ENCODE results near the gene DENND1A.

The DENND1A gene

DNA sequence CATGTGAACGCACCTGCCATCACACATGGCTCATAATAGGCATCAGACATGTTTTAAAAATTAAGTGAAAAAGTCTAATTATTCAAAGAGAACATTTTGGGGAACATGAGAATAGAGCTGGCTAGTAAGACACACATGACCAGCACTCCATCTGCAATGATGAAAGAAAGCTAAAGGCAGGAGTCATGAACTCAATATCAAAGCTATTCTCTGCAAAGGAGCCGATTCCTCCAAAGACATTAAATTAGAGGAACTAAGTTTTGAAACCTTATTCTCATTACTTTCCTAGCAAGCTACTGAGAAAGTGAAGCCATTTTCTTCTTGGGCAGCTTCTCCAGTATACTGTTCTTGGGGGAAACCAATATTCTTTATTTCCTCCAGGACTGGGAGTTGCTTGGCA lies 401.9 kb downstream of the DENND1A start:
- DNase-seq (ENCODE audit: low read depth): no peak

DNA sequence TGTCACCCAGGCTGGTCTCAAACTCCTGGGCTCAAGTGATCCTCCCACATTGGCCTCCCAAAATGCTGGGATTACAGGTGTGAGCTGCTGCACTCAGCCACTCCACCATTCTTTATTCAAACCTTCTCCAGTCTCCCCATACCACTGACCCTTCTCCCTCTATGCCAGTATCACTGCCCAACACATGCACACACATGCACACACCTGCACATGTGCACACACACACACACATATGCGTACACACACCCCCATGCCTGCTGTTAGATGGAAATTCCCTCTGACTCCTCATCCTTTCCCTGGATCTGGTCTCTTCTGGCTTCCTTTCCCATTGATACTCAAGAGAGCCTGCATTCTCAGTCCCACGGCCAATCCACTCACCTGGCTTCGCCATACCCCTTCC lies 404.0 kb downstream of the DENND1A start:
- DNase-seq (ENCODE audit: low read depth): no peak

GRCh38 chr9:123525424-123525823 lies 404.5 kb downstream of the DENND1A start:
- DNase-seq (ENCODE audit: low read depth): no peak

DNA sequence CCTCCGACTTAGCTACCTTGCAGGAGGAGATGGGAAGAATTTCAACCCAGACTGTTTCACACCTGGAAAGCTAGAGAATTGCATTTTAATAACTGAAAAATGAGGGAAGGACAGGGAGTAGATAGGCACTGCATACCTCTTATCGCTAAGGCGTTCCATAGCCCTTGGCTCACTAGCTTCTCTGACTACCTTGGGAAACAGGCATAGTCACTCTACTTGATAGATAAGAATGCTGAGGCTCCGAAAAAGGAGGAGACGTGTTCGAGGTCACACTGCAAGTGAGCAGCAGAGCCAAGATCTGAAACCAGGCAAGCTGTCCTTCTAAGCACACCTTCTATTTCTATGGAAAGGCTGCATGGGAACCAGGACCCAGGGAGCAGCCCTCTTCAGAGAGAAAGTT lies 405.1 kb downstream of the DENND1A start:
- no peak for DNase-seq (ENCODE audit: low read depth)

DNA sequence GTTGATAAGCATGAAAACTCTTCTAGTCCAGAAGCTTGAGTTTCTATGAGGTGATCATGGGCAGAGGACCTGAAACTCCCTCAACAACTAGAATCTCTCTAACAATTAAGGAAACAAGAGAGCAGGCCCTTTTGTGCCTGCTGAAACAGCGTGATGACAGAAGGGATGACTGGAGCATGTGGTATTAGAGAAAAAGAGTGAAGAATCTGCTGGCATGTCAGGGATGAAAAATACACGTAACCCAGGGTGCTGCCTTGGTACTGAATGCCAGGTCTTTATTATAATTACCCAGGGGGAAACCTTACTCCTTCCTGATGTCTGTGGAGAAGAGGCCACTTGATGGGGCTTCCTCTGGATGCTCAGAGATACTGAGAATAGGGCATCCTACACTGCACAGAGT lies 406.1 kb downstream of the DENND1A start:
- no peak for DNase-seq (ENCODE audit: low read depth)

GRCh38 chr9:123523001-123523400 lies 406.9 kb downstream of the DENND1A start:
- DNase-seq (ENCODE audit: low read depth): peak; percentile 5

- DNase-seq (ENCODE audit: low read depth): no peak
Observed at GRCh38 chr9:123522251-123522650, 407.7 kb downstream of the DENND1A start.

GRCh38 chr9:123518338-123518737 lies 411.6 kb downstream of the DENND1A start:
- DNase-seq (ENCODE audit: low read depth): no peak

DNA sequence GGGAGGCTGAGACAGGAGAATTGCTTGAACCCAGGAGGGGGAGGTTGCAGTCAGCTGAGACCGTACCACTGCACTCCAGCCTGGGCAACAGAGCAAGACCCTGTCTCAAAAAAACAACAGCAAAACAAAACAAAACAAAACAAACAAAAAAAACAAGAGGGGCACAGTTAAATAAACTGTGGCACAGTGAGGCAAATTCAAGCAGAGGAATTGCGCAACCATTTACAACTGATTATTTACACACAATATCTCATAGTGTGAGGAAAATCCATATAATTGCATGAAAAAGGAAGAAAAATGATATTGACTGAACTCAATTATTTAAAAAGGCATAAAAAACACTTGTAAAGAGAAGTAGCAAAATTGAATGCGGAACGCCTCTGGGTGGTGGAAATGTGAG lies 412.4 kb downstream of the DENND1A start:
- no peak for DNase-seq (ENCODE audit: low read depth)

DNA sequence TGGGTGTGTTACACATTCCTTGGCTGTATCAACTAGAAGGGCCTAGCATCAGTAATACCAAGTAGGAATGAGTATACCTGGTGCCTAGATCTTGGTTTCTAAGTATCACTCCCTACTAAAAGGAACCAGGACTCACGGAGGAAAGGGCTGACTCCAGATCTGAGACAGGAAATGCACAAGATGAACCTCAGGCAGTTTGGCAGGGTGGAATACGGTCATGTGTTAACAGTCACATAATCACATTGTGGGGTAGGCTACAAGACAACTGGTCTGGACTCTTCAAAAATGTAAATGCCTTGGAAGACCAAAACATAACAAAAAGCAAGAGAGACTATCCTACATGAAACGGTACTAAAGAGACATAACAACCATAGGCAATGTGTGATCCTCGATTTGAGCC lies 415.2 kb downstream of the DENND1A start:
- no peak for DNase-seq (ENCODE audit: low read depth)

DNA sequence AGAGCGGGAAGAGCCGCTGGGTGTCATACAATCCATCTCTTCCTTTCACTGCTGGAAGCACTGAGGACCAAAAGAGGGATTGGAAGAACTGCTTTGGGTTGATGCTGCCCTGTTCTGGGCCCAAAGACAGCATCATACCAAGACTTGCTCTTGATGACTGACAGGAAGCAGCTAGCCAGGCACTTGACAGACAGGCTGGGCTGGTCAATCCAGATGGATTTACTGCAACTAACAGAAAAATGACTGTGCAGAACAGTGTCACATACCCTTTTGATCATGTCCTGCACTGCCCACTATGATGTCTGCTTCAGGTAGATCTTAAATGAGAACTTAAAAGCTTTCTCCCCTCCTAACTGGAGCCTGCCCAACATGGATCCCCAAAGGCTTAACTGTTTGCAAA lies 416.4 kb downstream of the DENND1A start:
- DNase-seq (ENCODE audit: low read depth): no peak

- DNase-seq (ENCODE audit: low read depth): no peak
Observed at GRCh38 chr9:123511326-123512277, 418.3 kb downstream of the DENND1A start.

GRCh38 chr9:123509646-123510045 lies 420.3 kb downstream of the DENND1A start:
- DNase-seq (ENCODE audit: low read depth): no peak

- DNase-seq (ENCODE audit: low read depth): no peak
Observed at GRCh38 chr9:123508048-123508447, 421.9 kb downstream of the DENND1A start.

GRCh38 chr9:123505496-123505895 lies 424.4 kb downstream of the DENND1A start:
- no peak for DNase-seq (ENCODE audit: low read depth)

- no peak for DNase-seq (ENCODE audit: low read depth)
Observed at GRCh38 chr9:123500336-123500735, 429.6 kb downstream of the DENND1A start.

DNA sequence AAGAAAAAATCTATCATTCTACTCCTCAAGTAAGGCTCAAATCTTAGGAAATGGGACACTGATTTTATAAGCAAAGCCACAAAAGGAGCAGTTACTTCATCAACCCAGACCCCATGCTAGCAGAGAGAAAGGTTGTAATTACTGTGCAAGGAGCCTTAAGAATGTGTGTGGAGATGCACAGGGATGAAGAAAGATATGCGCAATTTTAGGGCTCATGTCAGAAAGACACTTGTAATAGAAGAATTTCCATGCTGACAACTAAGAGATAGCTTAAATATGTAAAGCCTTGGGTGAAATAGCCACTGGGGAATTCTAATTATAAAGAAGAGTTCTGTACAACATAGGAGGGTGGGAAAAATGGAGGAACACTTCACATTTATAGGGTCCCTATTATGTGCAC lies 432.1 kb downstream of the DENND1A start:
- no peak for DNase-seq (ENCODE audit: low read depth)

DNA sequence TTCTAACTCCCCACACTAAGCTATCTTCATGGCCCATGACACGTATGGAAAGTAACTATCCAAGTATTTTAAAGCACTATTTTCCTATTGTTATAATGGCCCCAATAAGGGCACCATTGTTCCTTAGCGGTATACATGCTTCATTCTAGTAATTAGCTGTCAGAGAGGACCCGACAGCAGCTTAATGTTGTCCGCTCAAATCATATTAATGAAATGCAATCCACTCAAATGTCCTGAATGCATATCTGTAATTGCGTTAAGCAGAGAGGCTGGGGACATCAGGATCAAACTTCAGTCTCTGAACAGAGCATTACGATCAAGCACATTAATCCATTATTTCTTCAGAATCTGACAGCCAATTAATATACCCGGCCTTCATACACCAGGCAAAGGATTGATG lies 434.2 kb downstream of the DENND1A start:
- no peak for DNase-seq (ENCODE audit: low read depth)

- no peak for DNase-seq (ENCODE audit: low read depth)
Observed at GRCh38 chr9:123493627-123494026, 436.3 kb downstream of the DENND1A start.

DNA sequence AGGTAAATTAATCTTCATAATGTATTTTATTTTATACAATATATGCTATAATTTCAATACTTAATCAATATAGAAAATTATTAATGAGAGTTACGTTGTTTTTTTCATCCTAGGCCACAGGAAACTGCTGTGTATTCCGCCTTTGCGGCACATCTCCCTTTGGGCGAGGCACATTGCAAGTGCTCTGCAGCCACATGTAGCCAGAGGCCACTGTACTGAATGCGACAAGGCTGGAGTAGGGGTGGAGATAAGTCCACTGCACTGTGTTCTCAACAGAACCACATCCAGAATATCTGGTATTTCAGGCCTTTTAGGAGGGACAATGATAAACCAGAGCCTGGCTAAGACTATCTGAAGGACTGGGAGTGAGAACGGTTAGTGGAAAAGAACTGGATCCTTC lies 439.2 kb downstream of the DENND1A start:
- no peak for DNase-seq (ENCODE audit: low read depth)

GRCh38 chr9:123488722-123489321 lies 441.1 kb downstream of the DENND1A start:
- DNase-seq (ENCODE audit: low read depth): no peak

DNA sequence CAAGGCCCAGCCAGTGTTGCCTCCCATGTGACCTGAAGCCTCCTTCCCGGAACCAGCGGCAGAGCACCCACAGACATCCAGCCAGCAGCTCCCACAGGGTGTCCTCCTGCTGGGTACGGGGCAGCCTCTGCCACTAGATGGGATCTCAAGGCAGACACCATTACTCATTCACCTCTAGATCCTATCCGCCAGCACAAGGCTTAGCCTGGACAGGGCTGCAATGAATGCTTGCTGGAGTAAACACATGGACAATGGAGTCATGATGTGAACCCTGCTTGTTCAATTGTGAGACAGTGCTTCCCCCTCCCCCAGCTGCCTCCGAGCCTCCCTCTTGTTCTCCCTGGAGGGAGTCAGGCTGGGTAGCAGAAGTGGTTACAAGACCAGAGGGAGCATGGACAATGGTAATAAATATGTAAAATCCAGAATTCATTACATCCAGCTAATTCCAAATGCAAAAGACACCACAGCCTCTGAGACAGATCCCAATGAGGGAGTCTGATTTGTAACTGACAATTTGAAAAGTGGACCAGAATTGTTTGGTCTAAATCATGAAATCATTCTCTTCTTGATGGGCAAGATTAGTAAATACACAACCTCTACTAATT lies 441.9 kb downstream of the DENND1A start:
- DNase-seq (ENCODE audit: low read depth): no peak

DNA sequence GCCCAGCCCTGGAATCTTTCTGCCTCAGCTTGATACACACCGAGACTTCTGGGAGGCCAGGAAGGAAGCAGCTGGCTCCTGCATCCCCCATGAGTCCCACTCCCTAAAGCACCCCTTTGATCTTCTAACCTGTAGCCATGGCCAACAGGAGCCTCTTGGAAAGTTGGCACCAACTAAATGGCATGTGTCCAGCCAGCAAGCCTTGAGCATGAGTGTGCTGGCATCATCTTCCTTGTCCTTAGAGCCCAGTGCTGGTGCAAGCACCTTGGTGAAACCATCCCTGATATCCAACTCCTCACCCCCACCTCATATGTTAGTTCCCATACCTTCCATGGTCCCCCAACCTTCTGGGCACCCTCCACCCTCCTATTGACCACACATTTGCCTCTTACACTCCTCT lies 443.5 kb downstream of the DENND1A start:
- DNase-seq (ENCODE audit: low read depth): no peak

All from fibroblast of the conjunctiva (primary cell).